IMR-90 (cell line): ENCODE data around the gene ITGA5.

ENCODE experiments used
- BHLHE40 ChIP-seq: fragments of 150-350 bp; IDR thresholded peaks from 2 replicates; pipeline ENCODE4 v1.6.1; 2016; ENCODE audit warnings: mild to moderate bottlenecking, low read depth, low read length
- CEBPB ChIP-seq: IDR thresholded peaks from 2 replicates; pipeline ENCODE4 v1.6.1; 2012; ENCODE audit warnings: low read depth, low read length, improper control_type of control experiment
- CTCF ChIP-seq: conservative IDR thresholded peaks from 2 replicates; pipeline ENCODE4 v1.5.1; 2012; ENCODE audit warnings: mild to moderate bottlenecking, low read depth, low read length, improper control_type of control experiment
- ELK1 ChIP-seq: fragments of 150-350 bp; IDR thresholded peaks from 2 replicates; pipeline ENCODE4 v1.6.1; 2016; ENCODE audit warnings: low read depth, mild to moderate bottlenecking, low read length, moderate library complexity, borderline replicate concordance
- MAFK ChIP-seq: IDR thresholded peaks from 2 replicates; pipeline ENCODE4 v1.6.1; 2012; ENCODE audit warnings: low read depth, low read length, improper control_type of control experiment
- MXI1 ChIP-seq: IDR thresholded peaks from 2 replicates; pipeline ENCODE4 v1.6.1; 2012; ENCODE audit warnings: low read depth, mild to moderate bottlenecking, low read length, moderate library complexity, borderline replicate concordance
- NFE2L2 ChIP-seq: fragments of 150-350 bp; IDR thresholded peaks from 2 replicates; pipeline ENCODE4 v1.6.1; 2016; ENCODE audit warnings: low read depth, mild to moderate bottlenecking, low read length
- POLR2A ChIP-seq: IDR thresholded peaks from 2 replicates; pipeline ENCODE4 v1.6.1; 2012; ENCODE audit warnings: mild to moderate bottlenecking, low read depth, low read length
- RCOR1 ChIP-seq: IDR thresholded peaks from 2 replicates; pipeline ENCODE4 v1.6.1; 2012; ENCODE audit warnings: mild to moderate bottlenecking, low read length, improper control_type of control experiment; ENCODE audit not compliant: insufficient replicate concordance
- RFX5 ChIP-seq: IDR thresholded peaks from 2 replicates; pipeline ENCODE4 v1.8.0; 2012; ENCODE audit warnings: low read depth, mild to moderate bottlenecking, low read length, moderate library complexity
- SMC3 ChIP-seq: fragments of 150-350 bp; IDR thresholded peaks from 2 replicates; pipeline ENCODE4 v1.6.1; 2016; ENCODE audit warnings: low read depth, mild to moderate bottlenecking, antibody characterized with exemption, low read length, moderate library complexity
- USF2 ChIP-seq: fragments of 150-350 bp; IDR thresholded peaks from 2 replicates; pipeline ENCODE4 v1.6.1; 2017; ENCODE audit warnings: mild to moderate bottlenecking, antibody characterized with exemption, low read length, low read depth

GRCh38 chr12:54387114-54387467, 32.0 kb downstream of the ITGA5 start:
- no peak for TF ChIP-seq POLR2A
- TF ChIP-seq RFX5, result no peak
- no peak for TF ChIP-seq SMC3
- no peak for TF ChIP-seq CTCF
- no peak for TF ChIP-seq MAFK
- TF ChIP-seq CEBPB, result no peak
- TF ChIP-seq BHLHE40, result no peak
- no peak for TF ChIP-seq NFE2L2
- TF ChIP-seq ELK1, result no peak
- TF ChIP-seq MXI1, result no peak
- TF ChIP-seq USF2, result no peak
- no peak for TF ChIP-seq RCOR1
